CD14-positive monocyte (primary cell): ENCODE measurements around the gene KDM3B. TPM values are rescaled to one million over a fixed set of nuclear protein-coding genes. Genes with fewer than 3 reads are reported as not detected.

Source experiments
- DNase-seq, 3 donors: peaks; one replicate each; pipeline ENCODE4 v3.0.0-alpha.2; 2011 to 2022
- H2AFZ ChIP-seq: 2 replicates; pipeline ENCODE4 v1.6.0; 2012; ENCODE audit warnings: mild to moderate bottlenecking, low read depth, low read length, inconsistent platforms; ENCODE audit not compliant: insufficient read depth, poor library complexity, severe bottlenecking
- H3K27ac ChIP-seq, 2 donors: 1 replicate in 1 of 2; 2 replicates in 1 of 2; pipeline ENCODE4 v1.5.1; 2012 to 2013; ENCODE audit warnings: low read length in 2 of 2, control low read depth in 1 of 2, inconsistent platforms in 1 of 2, low read depth in 1 of 2, mild to moderate bottlenecking in 1 of 2
- H3K27me3 ChIP-seq, 2 donors: one replicate each; pipeline versions ENCODE4 v1.6.0 to v1.6.1; 2011 to 2013; ENCODE audit warnings: low read length in 2 of 2; ENCODE audit not compliant: control insufficient read depth in 2 of 2, insufficient read depth in 2 of 2
- H3K36me3 ChIP-seq, 2 donors: replicated peaks in 1 of 2; 1 replicate in 1 of 2; 2 replicates in 1 of 2; pipeline versions ENCODE4 v1.5.1 to v1.6.1; 2012 to 2013; ENCODE audit warnings: low read length in 2 of 2, control low read depth in 1 of 2, inconsistent platforms in 1 of 2, mild to moderate bottlenecking in 1 of 2; ENCODE audit not compliant: insufficient read depth in 2 of 2, control insufficient read depth in 1 of 2
- H3K4me1 ChIP-seq, 2 donors: 1 replicate in 1 of 2; 2 replicates in 1 of 2; pipeline versions ENCODE4 v1.5.1 to v1.6.1; 2012 to 2013; ENCODE audit warnings: low read length in 2 of 2, control low read depth in 1 of 2, inconsistent platforms in 1 of 2, mild to moderate bottlenecking in 1 of 2, moderate library complexity in 1 of 2; ENCODE audit not compliant: insufficient read depth in 2 of 2, control insufficient read depth in 1 of 2
- H3K4me2 ChIP-seq: replicated peaks from 2 replicates; pipeline ENCODE3; 2012; ENCODE audit warnings: low read length, moderate library complexity, mild to moderate bottlenecking; ENCODE audit not compliant: poor library complexity, severe bottlenecking; ENCODE audit errors: extremely low read depth
- H3K4me3 ChIP-seq, 3 experiments: fragments of 200-600 bp in 1 of 3; sonication (generic) in 1 of 3; replicated peaks in 1 of 3; 1 replicate in 2 of 3; 2 replicates in 1 of 3; pipeline ENCODE4 v1.5.1; 2011 to 2013; ENCODE audit warnings: low read length in 3 of 3, mild to moderate bottlenecking in 3 of 3, control low read depth in 2 of 3, low read depth in 2 of 3, inconsistent platforms in 1 of 3, moderate library complexity in 1 of 3
- H3K79me2 ChIP-seq: 2 replicates; pipeline ENCODE4 v1.6.0; 2012; ENCODE audit warnings: mild to moderate bottlenecking, control low read depth, inconsistent platforms, low read length, moderate library complexity; ENCODE audit not compliant: insufficient read depth
- H3K9ac ChIP-seq: 2 replicates; pipeline ENCODE4 v1.6.0; 2017; ENCODE audit warnings: low read length, mild to moderate bottlenecking; ENCODE audit not compliant: insufficient read depth, poor library complexity, severe bottlenecking
- H3K9me3 ChIP-seq, 2 donors: replicated peaks in 1 of 2; 1 replicate in 1 of 2; 2 replicates in 1 of 2; pipeline versions ENCODE4 v1.5.1 to v1.6.1; 2012 to 2013; ENCODE audit warnings: low read length in 2 of 2, control low read depth in 1 of 2; ENCODE audit not compliant: control insufficient read depth in 1 of 2, insufficient read depth in 1 of 2
- H4K20me1 ChIP-seq: 2 replicates; pipeline ENCODE4 v1.6.0; 2012; ENCODE audit warnings: mild to moderate bottlenecking, low read length, control low read depth, moderate library complexity; ENCODE audit not compliant: insufficient read depth
- H3K27ac Mint-ChIP-seq, 7 donors: one replicate each; pipeline ENCODE4 v1.8.0; 2020; ENCODE audit warnings: mild to moderate bottlenecking in 7 of 7, mixed read lengths in 7 of 7, moderate library complexity in 6 of 7, inconsistent platforms in 2 of 7
- H3K27me3 Mint-ChIP-seq, 3 donors: one replicate each; pipeline ENCODE4 v1.8.0; 2021 to 2022; ENCODE audit warnings: low read depth in 3 of 3, mild to moderate bottlenecking in 3 of 3, mixed read lengths in 3 of 3, moderate library complexity in 3 of 3, inconsistent platforms in 1 of 3
- H3K36me3 Mint-ChIP-seq, 2 donors: one replicate each; pipeline ENCODE4 v1.8.0; 2020; ENCODE audit warnings: mixed read lengths in 2 of 2, inconsistent platforms in 1 of 2, mild to moderate bottlenecking in 1 of 2
- H3K4me1 Mint-ChIP-seq: one replicate; pipeline ENCODE4 v1.8.0; 2020; ENCODE audit warnings: mild to moderate bottlenecking, mixed read lengths
- H3K4me3 Mint-ChIP-seq, 2 donors: one replicate each; pipeline ENCODE4 v1.8.0; 2020; ENCODE audit warnings: mild to moderate bottlenecking in 2 of 2, mixed read lengths in 2 of 2, moderate library complexity in 1 of 2
- H3K9me3 Mint-ChIP-seq, 7 donors: one replicate each; pipeline ENCODE4 v1.8.0; 2020 to 2022; ENCODE audit warnings: mixed read lengths in 7 of 7, mild to moderate bottlenecking in 6 of 7, moderate library complexity in 6 of 7, inconsistent platforms in 2 of 7
- WGBS: methylation state at CpG from one replicate; pipeline ENCODE4 v1.1.5; 2013; ENCODE audit warnings: missing lambda C conversion rate; ENCODE audit not compliant: insufficient coverage; 5-methylcytosine and 5-hydroxymethylcytosine counted together
- intact Hi-C, 2 donors: fragments of 100-400 bp; cut with micrococcal nuclease; formaldehyde crosslinking; loops; one replicate each; pipeline versions ENCODE4 v1.15.0 to v1.15.1; 2023
- polyA plus RNA-seq, 3 donors: library from polyadenylated mRNA; depleted of rRNA in 1 of 3; unstranded in 2 of 3; stranded (reverse) in 1 of 3; fragments of 300-500 nt in 2 of 3; fragments of >200 nt in 1 of 3; fragmentation: Illumina TruSeq in 2 of 3; gene quantifications; 1 replicate in 2 of 3; 2 replicates in 1 of 3; pipeline ENCODE4 v1.2.3, GENCODE V29; 2012 to 2021
- TF ChIP-seq, protein P1 (sequence below): fragments of 200-600 bp; IDR thresholded peaks from one replicate; pipeline ENCODE4 v1.8.0; 2022; ENCODE audit warnings: antibody characterized with exemption, mild to moderate bottlenecking

The KDM3B gene
- polyA plus RNA-seq, 3 donors: 11.7 to 52.1 (median 17.4) TPM

DNA sequence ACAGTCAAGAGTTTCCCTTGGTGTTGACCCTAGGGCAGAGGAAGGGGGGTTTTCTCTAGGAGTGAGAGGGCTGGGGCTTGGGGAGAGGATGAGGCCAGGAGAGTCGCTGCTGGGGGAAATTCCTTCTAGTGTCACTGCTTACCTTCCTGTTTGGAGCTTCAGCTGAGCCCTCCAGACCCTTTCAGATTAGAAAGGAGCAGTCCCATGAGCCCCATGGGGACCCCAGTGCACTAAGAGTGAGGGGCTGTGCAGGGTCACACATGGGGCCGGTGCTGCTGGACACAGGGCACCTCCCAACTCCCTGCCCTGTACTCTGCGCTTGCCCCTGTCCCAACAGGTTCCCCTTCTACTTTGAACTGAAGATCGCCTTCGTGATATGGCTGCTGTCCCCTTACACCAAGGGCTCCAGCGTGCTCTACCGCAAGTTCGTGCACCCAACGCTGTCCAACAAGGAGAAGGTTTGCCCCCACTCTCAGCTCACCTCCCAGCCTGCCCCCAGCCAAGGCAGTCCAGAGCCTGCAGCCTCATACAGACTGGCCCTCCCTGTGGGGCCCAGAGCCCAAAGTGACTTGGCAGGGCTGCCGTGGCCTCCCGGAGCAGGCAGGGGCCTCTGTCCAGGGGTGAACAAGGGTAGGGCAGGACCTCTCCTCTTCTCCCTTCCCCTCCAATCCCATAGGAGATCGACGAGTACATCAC is 91.7 kb downstream of the KDM3B start:
- no peak overlapping the region for H3K9ac ChIP-seq
- H3K4me3 Mint-ChIP-seq: no peak overlapping the region
- peaks cover 0 to 2% (median 0%) of the 10 kb centered on the region in 7 donors for H3K9me3 Mint-ChIP-seq
- peaks cover 0 to 9% of the 10 kb centered on the region in 2 donors for H3K27me3 ChIP-seq
- H3K4me2 ChIP-seq: no peak overlapping the region
- intact Hi-C loops: no loop called here
- no peak for DNase-seq
- H3K27ac Mint-ChIP-seq: no peak overlapping the region
- no peaks in the 10 kb centered on the region for H3K36me3 ChIP-seq
- no peak overlapping the region for H2AFZ ChIP-seq
- no peaks in the 10 kb centered on the region for H3K9me3 ChIP-seq
- H3K4me1 Mint-ChIP-seq: peaks cover 6% of the 10 kb centered on the region
- no peak overlapping the region for H3K4me3 ChIP-seq
- peaks cover 3% of the 10 kb centered on the region in 2 donors for H3K4me1 ChIP-seq
- H3K79me2 ChIP-seq: no peaks in the 10 kb centered on the region
- peaks cover 5% of the 10 kb centered on the region for H4K20me1 ChIP-seq
- peaks cover 15 to 19% (median 17%) of the 10 kb centered on the region in 3 donors for H3K27me3 Mint-ChIP-seq
- TF ChIP-seq, protein P1, sequence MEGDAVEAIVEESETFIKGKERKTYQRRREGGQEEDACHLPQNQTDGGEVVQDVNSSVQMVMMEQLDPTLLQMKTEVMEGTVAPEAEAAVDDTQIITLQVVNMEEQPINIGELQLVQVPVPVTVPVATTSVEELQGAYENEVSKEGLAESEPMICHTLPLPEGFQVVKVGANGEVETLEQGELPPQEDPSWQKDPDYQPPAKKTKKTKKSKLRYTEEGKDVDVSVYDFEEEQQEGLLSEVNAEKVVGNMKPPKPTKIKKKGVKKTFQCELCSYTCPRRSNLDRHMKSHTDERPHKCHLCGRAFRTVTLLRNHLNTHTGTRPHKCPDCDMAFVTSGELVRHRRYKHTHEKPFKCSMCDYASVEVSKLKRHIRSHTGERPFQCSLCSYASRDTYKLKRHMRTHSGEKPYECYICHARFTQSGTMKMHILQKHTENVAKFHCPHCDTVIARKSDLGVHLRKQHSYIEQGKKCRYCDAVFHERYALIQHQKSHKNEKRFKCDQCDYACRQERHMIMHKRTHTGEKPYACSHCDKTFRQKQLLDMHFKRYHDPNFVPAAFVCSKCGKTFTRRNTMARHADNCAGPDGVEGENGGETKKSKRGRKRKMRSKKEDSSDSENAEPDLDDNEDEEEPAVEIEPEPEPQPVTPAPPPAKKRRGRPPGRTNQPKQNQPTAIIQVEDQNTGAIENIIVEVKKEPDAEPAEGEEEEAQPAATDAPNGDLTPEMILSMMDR: no peak
- H3K36me3 Mint-ChIP-seq: peaks cover 2 to 9% of the 10 kb centered on the region in 2 donors
- WGBS: 94% methylated on average over 10 of the region's 13 CpGs
- no peak overlapping the region for H3K27ac ChIP-seq

- peaks cover 0 to 2% (median 0%) of the 10 kb centered on the region in 7 donors for H3K9me3 Mint-ChIP-seq
- H3K36me3 Mint-ChIP-seq: peaks cover 2 to 3% of the 10 kb centered on the region in 2 donors
- no peak for DNase-seq
- H3K79me2 ChIP-seq: no peaks in the 10 kb centered on the region
- no peak overlapping the region for H3K4me3 Mint-ChIP-seq
- no peak overlapping the region for H3K4me3 ChIP-seq
- peaks cover 9 to 11% (median 10%) of the 10 kb centered on the region in 3 donors for H3K27me3 Mint-ChIP-seq
- H3K4me1 Mint-ChIP-seq: peaks cover 2% of the 10 kb centered on the region
- H3K4me1 ChIP-seq: peaks cover 0 to under 1% of the 10 kb centered on the region in 2 donors
- no peaks in the 10 kb centered on the region for H3K9me3 ChIP-seq
- intact Hi-C loops: no loop called here
- TF ChIP-seq, protein P1: no peak
- H3K9ac ChIP-seq: no peak overlapping the region
- H2AFZ ChIP-seq: no peak overlapping the region
- no peak overlapping the region for H3K27ac ChIP-seq
- WGBS: 97% methylated on average over 19 of the region's 22 CpGs
- H3K27me3 ChIP-seq: peaks cover 0 to 2% of the 10 kb centered on the region in 2 donors
- H3K4me2 ChIP-seq: no peak overlapping the region
- H4K20me1 ChIP-seq: no peaks in the 10 kb centered on the region
- H3K36me3 ChIP-seq: no peaks in the 10 kb centered on the region
- H3K27ac Mint-ChIP-seq: no peak overlapping the region
Observed at GRCh38 chr5:138444774-138445546, 92.5 kb downstream of the KDM3B start.
